ENCODE results near the gene SLC29A2.

Gene SLC29A2

GRCh38 chr11:66338276-66339161 is 33.0 kb downstream of the SLC29A2 start:
- no peak overlapping the region for H3K4me3 ChIP-seq (ENCODE audit: low read depth in 1 of 2, low read length in 1 of 2)
- H3K4me1 ChIP-seq (ENCODE audit: control insufficient read depth in 1 of 2, insufficient read depth in 1 of 2, low read depth in 1 of 2, low read length in 1 of 2), result peaks cover 22% of the 10 kb centered on the region in 2 experiments
- peaks cover 20% of the 10 kb centered on the region for H3K27me3 ChIP-seq
- no peaks in the 10 kb centered on the region for H3K9me3 ChIP-seq
- H3K27ac ChIP-seq, result no peak overlapping the region
- peaks cover 72% of the 10 kb centered on the region for H3K36me3 ChIP-seq
- TF ChIP-seq CTCF (IDR thresholded peaks at IDR 0.05), result no peak

- peaks cover 22% of the 10 kb centered on the region in 2 experiments for H3K4me1 ChIP-seq (ENCODE audit: control insufficient read depth in 1 of 2, insufficient read depth in 1 of 2, low read depth in 1 of 2, low read length in 1 of 2)
Measured at GRCh38 chr11:66337103-66337899, 34.3 kb downstream of the SLC29A2 start.

GRCh38 chr11:66336234-66337102 is 35.1 kb downstream of the SLC29A2 start, which contains the start of gene RIN1:
TSS of gene RIN1 (minus strand) at chr11:66336434. CDS start at chr11:66336402, 32 bp downstream.
- H3K27me3 ChIP-seq, result peaks cover 20% of the 10 kb centered on the region
- no peak within 1 kb of the TSS for H3K27ac ChIP-seq
- H3K4me3 ChIP-seq (ENCODE audit: low read depth in 1 of 2, low read length in 1 of 2), result peak within 1 kb of the TSS; percentile 8 to 25
- H3K9me3 ChIP-seq, result no peaks in the 10 kb centered on the region
- H3K36me3 ChIP-seq, result peaks cover 52% of the 10 kb centered on the region
- TF ChIP-seq CTCF (IDR thresholded peaks at IDR 0.05), result no peak
- H3K4me1 ChIP-seq (ENCODE audit: control insufficient read depth in 1 of 2, insufficient read depth in 1 of 2, low read depth in 1 of 2, low read length in 1 of 2), result peaks cover 22% of the 10 kb centered on the region in 2 experiments

More at GRCh38 chr11:66337103-66337899, 34.3 kb downstream of the SLC29A2 start:
- no peak overlapping the region for H3K27ac ChIP-seq
- H3K36me3 ChIP-seq, result peaks cover 60% of the 10 kb centered on the region
- no peaks in the 10 kb centered on the region for H3K9me3 ChIP-seq
- peaks cover 20% of the 10 kb centered on the region for H3K27me3 ChIP-seq
- TF ChIP-seq CTCF (IDR thresholded peaks at IDR 0.05), result no peak
- H3K4me3 ChIP-seq (ENCODE audit: low read depth in 1 of 2, low read length in 1 of 2), result no peak overlapping the region

- TF ChIP-seq CTCF (IDR thresholded peaks at IDR 0.05), result no peak
- H3K27ac ChIP-seq, result no peak overlapping the region
- peak overlapping the region; percentile 8 to 25 for H3K4me3 ChIP-seq (ENCODE audit: low read depth in 1 of 2, low read length in 1 of 2)
- peaks cover 20% of the 10 kb centered on the region for H3K27me3 ChIP-seq
- no peaks in the 10 kb centered on the region for H3K9me3 ChIP-seq
- H3K4me1 ChIP-seq (ENCODE audit: control insufficient read depth in 1 of 2, insufficient read depth in 1 of 2, low read depth in 1 of 2, low read length in 1 of 2), result peaks cover 22% of the 10 kb centered on the region in 2 experiments
- peaks cover 44% of the 10 kb centered on the region for H3K36me3 ChIP-seq
Measured at GRCh38 chr11:66335531-66336233, 35.9 kb downstream of the SLC29A2 start.
